ENCODE results near the gene LXN. TPM values are rescaled to one million over a fixed set of nuclear protein-coding genes. Genes with fewer than 3 reads are reported as not detected.

The LXN gene
- total RNA-seq, 1 experiment from 2014 or later, result 301 TPM

DNA sequence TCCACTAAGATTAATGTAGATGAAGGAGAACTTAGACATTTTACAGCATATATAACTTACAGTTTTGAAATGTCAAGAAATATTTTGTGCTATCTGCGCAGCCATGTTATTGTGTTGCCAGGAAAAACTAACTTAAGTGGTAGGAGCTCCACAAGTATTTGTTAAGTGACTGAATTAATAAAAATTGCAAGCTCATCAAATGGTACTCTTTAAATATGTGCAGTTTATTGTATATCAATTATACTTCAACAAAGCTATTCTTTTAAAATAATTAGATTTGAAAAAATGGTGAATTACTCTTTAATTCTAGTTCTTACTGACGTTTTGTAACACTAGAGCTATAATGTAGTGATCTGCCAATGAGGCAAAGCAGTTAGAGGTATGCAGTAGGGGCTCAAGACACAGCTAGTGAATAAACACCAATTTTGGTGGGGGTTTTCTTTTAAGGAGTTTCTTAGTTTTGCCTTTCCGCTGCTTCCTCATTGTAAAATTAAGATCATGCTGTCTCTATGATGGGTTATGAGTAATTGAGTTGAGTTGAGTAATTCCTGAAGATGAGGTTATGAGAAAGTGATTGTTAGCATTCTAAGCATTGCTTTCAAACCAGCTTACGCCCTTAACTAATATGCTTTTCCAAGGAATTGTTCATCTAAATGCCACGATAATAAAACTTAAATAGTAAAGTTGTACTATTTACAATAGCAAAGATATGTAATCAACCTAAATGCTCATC, 10.9 kb upstream of the LXN start:
- Histone ChIP-seq H3K27me3 (ENCODE audit: control insufficient read depth, insufficient read depth, low read length) (no peaks in the 10 kb centered on the region), H3K9me3 (ENCODE audit: control insufficient read depth, insufficient read depth, low read depth, low read length) (no peaks in the 10 kb centered on the region), H3K27ac (ENCODE audit: low read length) (no peak overlapping the region), H3K4me1 (ENCODE audit: control insufficient read depth, insufficient read depth, low read length) (no peaks in the 10 kb centered on the region), H3K36me3 (ENCODE audit: control insufficient read depth, insufficient read depth, low read length) (peaks cover 12% of the 10 kb centered on the region; the same call in 1 of the 2 replicates), H3K4me3 (ENCODE audit: low read depth in 2 of 2, low read length in 2 of 2) (no peak overlapping the region)
- in situ Hi-C loops (cut with HindIII; ENCODE audit: low pct_unique_long_range_greater_than_20kb, low sequenced_read_pairs), result no loop called here
- DNase-seq (ENCODE audit: low read depth, low spot score) (no peak), ATAC-seq (no peak)
- ChIA-PET CTCF (no interaction called here), POLR2A (interaction anchor here (0.7 kb wide), 1 partner anchor 136 kb away, joined by 3 read pairs; no protein-coding TSS in a partner anchor)
- intact Hi-C loops (cut with micrococcal nuclease; ENCODE audit: unreplicated experiment), result no loop called here
- no TSS peak for BruUV-seq (replicated peaks)
- TF ChIP-seq CTCF (IDR thresholded peaks at IDR 0.05) (no peak), REST (IDR thresholded peaks at IDR 0.05; ENCODE audit: insufficient read depth in 1 of 2, low read depth in 2 of 2, low read length in 1 of 2) (no peak), SIN3A (IDR thresholded peaks at IDR 0.05; ENCODE audit: borderline replicate concordance, insufficient read depth, low read depth, low read length) (no peak), POLR2AphosphoS5 (IDR thresholded peaks at IDR 0.05; ENCODE audit: low read depth, low read length) (no peak), TCF7L2 (IDR thresholded peaks at IDR 0.05; ENCODE audit: low read depth, low read length) (no peak)

- Histone ChIP-seq H3K4me3 (ENCODE audit: low read depth in 2 of 2, low read length in 2 of 2) (no peak overlapping the region), H3K9me3 (ENCODE audit: control insufficient read depth, insufficient read depth, low read depth, low read length) (no peaks in the 10 kb centered on the region), H3K27me3 (ENCODE audit: control insufficient read depth, insufficient read depth, low read length) (no peaks in the 10 kb centered on the region), H3K4me1 (ENCODE audit: control insufficient read depth, insufficient read depth, low read length) (no peaks in the 10 kb centered on the region), H3K27ac (ENCODE audit: low read length) (no peak overlapping the region), H3K36me3 (ENCODE audit: control insufficient read depth, insufficient read depth, low read length) (peaks cover 12% of the 10 kb centered on the region; the same call in 1 of the 2 replicates)
- in situ Hi-C loops (cut with HindIII; ENCODE audit: low pct_unique_long_range_greater_than_20kb, low sequenced_read_pairs), result no loop called here
- CTCF ChIA-PET, result no interaction called here
- intact Hi-C loops (cut with micrococcal nuclease; ENCODE audit: unreplicated experiment), result no loop called here
- no peak for DNase-seq (ENCODE audit: low read depth, low spot score)
- BruUV-seq (replicated peaks), result no TSS peak
- POLR2A ChIA-PET, result no interaction called here
- no peak for TF ChIP-seq CTCF (IDR thresholded peaks at IDR 0.05)
- no peak for TF ChIP-seq POLR2AphosphoS5 (IDR thresholded peaks at IDR 0.05; ENCODE audit: low read depth, low read length)
- TF ChIP-seq SIN3A (IDR thresholded peaks at IDR 0.05; ENCODE audit: borderline replicate concordance, insufficient read depth, low read depth, low read length), result no peak
- TF ChIP-seq TCF7L2 (IDR thresholded peaks at IDR 0.05; ENCODE audit: low read depth, low read length), result no peak
- no peak for TF ChIP-seq REST (IDR thresholded peaks at IDR 0.05; ENCODE audit: insufficient read depth in 1 of 2, low read depth in 2 of 2, low read length in 1 of 2)
- no peak for ATAC-seq
Observed at GRCh38 chr3:158680861-158681260, 8.4 kb upstream of the LXN start.

All from Panc1 (cell line).